Psoas muscle (tissue), 8 donors: ENCODE results near the gene LYPD6. TPM values are rescaled to one million over a fixed set of nuclear protein-coding genes. Genes with fewer than 3 reads are reported as not detected.
"Not testable (repeated sequence)": the region's sequence is repeated elsewhere in the genome, so short reads cannot be mapped to it uniquely, and the experiment has no call there.

Experiments
- ATAC-seq, 4 donors: fragments of 200-7000 bp; cut with Tn5 transposase; one replicate each; pipeline ENCODE4 v1.9.1; 2020; ENCODE audit warnings: moderate library complexity in 3 of 4, mild to moderate bottlenecking in 2 of 4
- DNase-seq, 2 donors: peaks; one replicate each; pipeline ENCODE4 v3.0.0-alpha.2; 2020
- H3K27ac ChIP-seq: fragments of 200-600 bp; one replicate; pipeline ENCODE4 v1.8.0; 2022
- H3K27me3 ChIP-seq, 3 donors: fragments of 200-600 bp in 1 of 3; one replicate each; pipeline versions ENCODE4 v1.6.1 to v1.8.0; 2013 to 2022; ENCODE audit warnings: low read length in 2 of 3, mild to moderate bottlenecking in 2 of 3, moderate library complexity in 1 of 3; ENCODE audit not compliant: insufficient read depth in 3 of 3
- H3K36me3 ChIP-seq, 2 donors: fragments of 200-600 bp in 1 of 2; one replicate each; pipeline versions ENCODE4 v1.6.1 to v1.8.0; 2013 to 2022; ENCODE audit warnings: low read depth in 1 of 2, mild to moderate bottlenecking in 1 of 2, moderate library complexity in 1 of 2; ENCODE audit not compliant: insufficient read depth in 1 of 2
- H3K4me1 ChIP-seq: fragments of 200-600 bp; one replicate; pipeline ENCODE4 v1.8.0; 2022
- H3K4me3 ChIP-seq: fragments of 200-600 bp; one replicate; pipeline ENCODE4 v1.8.0; 2022; ENCODE audit warnings: mild to moderate bottlenecking
- H3K9me3 ChIP-seq: fragments of 200-600 bp; one replicate; pipeline ENCODE4 v1.8.0; 2022
- WGBS, 3 donors: extraction: QIAGEN DNeasy Blood & Tissue Kit; methylation state at CpG; one replicate each; pipeline versions ENCODE4 v1.1.6 to v1.1.7; 2013; 5-methylcytosine and 5-hydroxymethylcytosine counted together
- intact Hi-C, 2 donors: fragments of 100-400 bp; cut with DNase I; formaldehyde crosslinking; loops; one replicate each; pipeline versions ENCODE4 v1.11.0 to v1.14.2; 2022
- polyA plus RNA-seq, 3 donors: library from polyadenylated mRNA; stranded (reverse); fragments of 200-250 nt; gene quantifications; one replicate each; pipeline ENCODE4 v1.2.3, GENCODE V29; 2013
- total RNA-seq, 4 donors: library from RNA; stranded (reverse); fragmentation: NEBNext Ultra II Directional in 2 of 4; extraction: Animal tissue kit (Norgen Biotek cat#: 25700) in 2 of 4; gene quantifications; one replicate each; pipeline versions ENCODE4 v1.2.1 to v1.2.4, GENCODE V29; 2021 to 2023
- TF ChIP-seq, protein P1 (sequence below): fragments of 200-600 bp; IDR thresholded peaks from one replicate; pipeline ENCODE4 v1.8.0; 2022; ENCODE audit warnings: antibody characterized with exemption
- donor health status: healthy with polysubstance abuse.
- donor health status: DM: no; HTN: no; CAD: no; lungs with moderate emphysema.
- donor health status: Bipolar disorder and iron deficiency.
- donor health status: healthy.
- donor health status: DM: yes; HTN: yes; CAD: no.
- donor health status: DM: no; HTN: no; CAD: no.
- donor health status: DM: no; HTN: no; CAD: no.
- donor health status: DM: yes; HTN: yes; CAD: no.

Gene LYPD6
- total and polyA plus RNA-seq, 7 donors = 0.04 to 0.11 (median 0.05) TPM; not detected in 2

DNA sequence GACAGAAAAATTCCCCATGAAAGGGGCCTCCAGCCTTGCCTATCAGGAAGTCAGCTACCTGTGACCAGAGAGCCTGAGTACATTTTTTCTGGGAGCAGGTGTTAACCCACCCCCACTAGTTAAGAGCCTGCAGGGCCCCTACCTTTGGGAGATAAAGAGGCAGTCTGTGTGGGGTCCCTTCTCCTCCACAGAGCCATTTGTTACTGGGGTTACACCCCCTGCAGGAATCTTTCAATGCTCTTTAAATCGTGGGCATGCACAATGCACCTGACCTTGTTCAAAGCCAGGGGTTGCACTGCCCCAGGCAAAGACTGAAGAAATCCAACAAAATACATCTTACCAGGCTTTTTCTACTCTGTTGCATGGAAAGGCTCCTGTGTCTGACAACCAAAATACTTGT is 15.7 kb upstream of the LYPD6 start:
- TF ChIP-seq, protein P1, sequence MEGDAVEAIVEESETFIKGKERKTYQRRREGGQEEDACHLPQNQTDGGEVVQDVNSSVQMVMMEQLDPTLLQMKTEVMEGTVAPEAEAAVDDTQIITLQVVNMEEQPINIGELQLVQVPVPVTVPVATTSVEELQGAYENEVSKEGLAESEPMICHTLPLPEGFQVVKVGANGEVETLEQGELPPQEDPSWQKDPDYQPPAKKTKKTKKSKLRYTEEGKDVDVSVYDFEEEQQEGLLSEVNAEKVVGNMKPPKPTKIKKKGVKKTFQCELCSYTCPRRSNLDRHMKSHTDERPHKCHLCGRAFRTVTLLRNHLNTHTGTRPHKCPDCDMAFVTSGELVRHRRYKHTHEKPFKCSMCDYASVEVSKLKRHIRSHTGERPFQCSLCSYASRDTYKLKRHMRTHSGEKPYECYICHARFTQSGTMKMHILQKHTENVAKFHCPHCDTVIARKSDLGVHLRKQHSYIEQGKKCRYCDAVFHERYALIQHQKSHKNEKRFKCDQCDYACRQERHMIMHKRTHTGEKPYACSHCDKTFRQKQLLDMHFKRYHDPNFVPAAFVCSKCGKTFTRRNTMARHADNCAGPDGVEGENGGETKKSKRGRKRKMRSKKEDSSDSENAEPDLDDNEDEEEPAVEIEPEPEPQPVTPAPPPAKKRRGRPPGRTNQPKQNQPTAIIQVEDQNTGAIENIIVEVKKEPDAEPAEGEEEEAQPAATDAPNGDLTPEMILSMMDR = no peak
- Histone ChIP-seq H3K9me3 (no peaks in the 10 kb centered on the region), H3K27ac (no peak overlapping the region), H3K4me3 (no peak overlapping the region), H3K27me3 (no peaks in the 10 kb centered on the region), H3K4me1 (no peaks in the 10 kb centered on the region), H3K36me3 (no peaks in the 10 kb centered on the region)
- intact Hi-C loops = no loop called here
- DNase-seq = no peak
- no peak for ATAC-seq
- WGBS, 3 donors = 17 to 40% (median 20%) methylated on average over 1 of the region's 1 CpG

DNA sequence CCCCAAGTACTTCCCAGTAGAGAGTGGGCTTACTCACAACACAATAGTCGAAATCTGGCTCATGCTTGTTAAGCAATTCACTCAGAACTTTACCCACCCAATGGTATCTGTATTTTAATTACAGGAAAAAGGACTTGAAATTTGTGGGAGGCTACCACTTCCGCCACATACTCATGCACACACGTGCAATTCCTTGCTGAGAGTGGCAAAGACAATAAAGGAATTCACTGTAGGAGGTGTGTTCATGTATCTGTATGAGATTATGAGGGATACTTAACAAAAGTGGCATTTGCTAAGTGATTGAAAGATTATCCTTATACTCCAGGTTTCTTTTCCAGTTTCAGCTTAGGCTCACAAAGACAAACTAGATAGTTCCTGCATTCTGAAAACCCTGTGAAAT is 14.9 kb upstream of the LYPD6 start:
- 61 to 66% (median 66%) methylated on average over 3 of the region's 3 CpGs for WGBS, 3 donors
- Histone ChIP-seq H3K27ac (no peak overlapping the region), H3K4me3 (no peak overlapping the region), H3K9me3 (no peaks in the 10 kb centered on the region), H3K4me1 (no peaks in the 10 kb centered on the region), H3K36me3 (no peaks in the 10 kb centered on the region), H3K27me3 (peaks cover 0 to 3% (median under 1%) of the 10 kb centered on the region in 3 donors)
- intact Hi-C loops = no loop called here
- TF ChIP-seq, protein P1 = no peak
- no peak for ATAC-seq
- no peak for DNase-seq

DNA sequence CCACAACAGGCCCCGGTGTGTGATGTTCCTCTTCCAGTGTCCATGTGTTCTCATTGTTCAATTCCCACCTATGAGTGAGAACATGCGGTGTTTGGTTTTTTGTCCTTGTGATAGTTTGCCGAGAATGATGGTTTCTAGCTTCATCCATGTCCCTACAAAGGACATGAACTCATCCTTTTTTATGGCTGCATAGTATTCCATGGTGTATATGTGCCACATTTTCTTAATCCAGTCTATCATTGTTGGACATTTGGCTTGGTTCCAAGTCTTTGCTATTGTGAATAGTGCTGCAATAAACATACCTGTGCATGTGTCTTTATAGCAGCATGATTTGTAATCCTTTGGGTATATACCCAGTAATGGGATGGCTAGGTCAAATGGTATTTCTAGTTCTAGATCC is 11.8 kb upstream of the LYPD6 start:
- H3K4me3 ChIP-seq, H3K36me3 ChIP-seq, H3K27me3 ChIP-seq, H3K9me3 ChIP-seq, ATAC-seq, DNase-seq, intact Hi-C loops, H3K4me1 ChIP-seq, H3K27ac ChIP-seq: not testable (repeated sequence)
- 95 to 100% (median 98%) methylated on average over 3 of the region's 3 CpGs for WGBS, 3 donors

DNA sequence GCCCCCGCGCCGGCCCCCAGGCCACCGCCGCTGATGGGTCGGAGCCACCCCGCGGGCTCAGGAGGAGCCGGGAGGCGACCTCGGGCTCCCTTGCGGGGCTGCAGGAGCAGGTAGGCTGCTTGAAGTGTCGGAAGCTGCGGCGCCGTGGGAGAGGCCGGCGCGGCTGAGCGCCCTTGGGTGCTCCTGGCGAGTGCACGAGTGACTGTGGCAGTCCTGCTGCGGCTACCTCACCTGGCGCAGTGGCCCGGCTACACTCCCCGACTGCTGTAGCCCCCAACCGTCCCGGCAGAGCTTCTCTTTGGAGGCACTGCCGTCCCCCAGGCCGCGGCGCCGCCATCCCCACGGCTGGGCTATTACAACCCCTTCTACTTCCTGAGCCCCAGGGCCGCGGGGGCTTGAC is 10.0 kb upstream of the LYPD6 start:
- Histone ChIP-seq H3K4me1 (no peaks in the 10 kb centered on the region), H3K27me3 (peaks cover 0 to 7% (median 4%) of the 10 kb centered on the region in 3 donors), H3K9me3 (no peaks in the 10 kb centered on the region), H3K36me3 (no peaks in the 10 kb centered on the region), H3K4me3 (no peak overlapping the region), H3K27ac (no peak overlapping the region)
- no peak for ATAC-seq
- no peak for DNase-seq
- intact Hi-C loops = no loop called here
- 53 to 65% (median 53%) methylated on average over 23 to 36 of the region's 36 CpGs for WGBS, 3 donors
- TF ChIP-seq, protein P1 = no peak

DNA sequence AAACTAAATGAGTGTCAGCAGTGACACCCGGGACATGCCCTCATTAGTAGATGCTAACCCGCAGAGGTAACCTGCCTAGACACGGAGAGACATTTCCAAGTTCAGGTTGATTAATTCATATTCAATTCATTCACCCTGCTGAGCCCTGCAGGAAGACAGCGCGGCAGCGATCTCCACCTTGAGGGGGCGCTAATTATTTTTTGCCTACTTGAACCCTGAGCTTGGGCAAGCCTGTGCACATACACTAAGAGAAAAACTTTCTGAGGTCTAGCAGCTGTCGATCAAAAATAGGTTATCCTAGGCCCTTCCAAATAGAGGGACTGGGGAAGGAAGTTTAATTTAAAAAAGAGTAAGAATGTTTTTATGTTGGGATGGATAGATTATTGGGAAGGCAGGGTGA is 1.3 kb upstream of the LYPD6 start:
- TF ChIP-seq, protein P1 = peak; percentile 7
- peaks cover 0 to 27% (median 5%) of the 10 kb centered on the region in 3 donors for H3K27me3 ChIP-seq
- peaks cover 5% of the 10 kb centered on the region for H3K9me3 ChIP-seq
- 31 to 38% (median 32%) methylated on average over 8 of the region's 8 CpGs for WGBS, 3 donors
- no peak for DNase-seq
- no peaks in the 10 kb centered on the region for H3K4me1 ChIP-seq
- peak overlapping the region; percentile 67 for H3K4me3 ChIP-seq
- no peak overlapping the region for H3K27ac ChIP-seq
- no peak for ATAC-seq
- intact Hi-C loops = no loop called here
- H3K36me3 ChIP-seq = no peaks in the 10 kb centered on the region
